Heart left ventricle (tissue), 16 donors: ENCODE results near the gene STK4. TPM values are rescaled to one million over a fixed set of nuclear protein-coding genes. Genes with fewer than 3 reads are reported as not detected.

Source experiments
- ATAC-seq, 4 donors: fragments of 200-7000 bp; cut with Tn5 transposase; one replicate each; pipeline ENCODE4 v1.9.1; 2020 to 2022; ENCODE audit warnings: moderate library complexity in 4 of 4, mild to moderate bottlenecking in 3 of 4, moderate number of reproducible peaks in 1 of 4
- DNase-seq, 5 donors: peaks; one replicate each; pipeline ENCODE4 v3.0.0-alpha.2; 2020
- H3K27ac ChIP-seq, 12 donors: fragments of 200-600 bp; sonication (generic) in 4 of 12; one replicate each; pipeline versions ENCODE4 v1.5.0 to v1.8.0; 2016 to 2022; ENCODE audit warnings: mild to moderate bottlenecking in 2 of 12
- H3K27me3 ChIP-seq, 9 donors: fragments of 200-600 bp; sonication (generic) in 2 of 9; one replicate each; pipeline versions ENCODE4 v1.5.1 to v1.8.0; 2016 to 2022; ENCODE audit warnings: mild to moderate bottlenecking in 3 of 9
- H3K36me3 ChIP-seq, 9 donors: fragments of 200-600 bp; sonication (generic) in 2 of 9; one replicate each; pipeline versions ENCODE4 v1.5.0 to v1.8.0; 2018 to 2022; ENCODE audit warnings: mild to moderate bottlenecking in 2 of 9
- H3K4me1 ChIP-seq, 12 donors: fragments of 200-600 bp; sonication (generic) in 4 of 12; one replicate each; pipeline versions ENCODE4 v1.5.0 to v1.8.0; 2016 to 2022; ENCODE audit warnings: mild to moderate bottlenecking in 3 of 12
- H3K4me3 ChIP-seq, 12 donors: fragments of 200-600 bp; sonication (generic) in 4 of 12; one replicate each; pipeline versions ENCODE4 v1.5.0 to v1.8.0; 2017 to 2022; ENCODE audit warnings: mild to moderate bottlenecking in 9 of 12, moderate library complexity in 4 of 12
- H3K9me3 ChIP-seq, 12 donors: fragments of 200-600 bp; sonication (generic) in 4 of 12; one replicate each; pipeline versions ENCODE4 v1.5.0 to v1.8.0; 2016 to 2022; ENCODE audit warnings: mild to moderate bottlenecking in 1 of 12
- POLR2A ChIP-seq, 2 donors: fragments of 450-650 bp; IDR thresholded peaks; one replicate each; pipeline ENCODE4 v1.6.1; 2017; ENCODE audit warnings: antibody characterized with exemption in 2 of 2, mild to moderate bottlenecking in 2 of 2, moderate library complexity in 2 of 2
- WGBS, 4 donors: extraction: QIAGEN DNeasy Blood & Tissue Kit in 2 of 4; methylation state at CpG; one replicate each; pipeline versions ENCODE4 v1.1.5 to v1.1.7; 2013 to 2018; 5-methylcytosine and 5-hydroxymethylcytosine counted together
- intact Hi-C, 10 donors: fragments of 100-400 bp; cut with DNase I; formaldehyde crosslinking; loops; one replicate each; pipeline versions ENCODE4 v1.11.1 to v1.14.2; 2022
- polyA plus RNA-seq, 2 donors: library from polyadenylated mRNA; stranded (reverse); fragments of 200-250 nt; gene quantifications; one replicate each; pipeline ENCODE4 v1.2.3, GENCODE V29; 2013
- total RNA-seq, 9 donors: library from RNA; depleted of rRNA in 2 of 9; stranded (reverse); fragments of >200 nt in 2 of 9; fragmentation: NEBNext Ultra II Directional in 3 of 9; extraction: Animal tissue kit (Norgen Biotek cat#: 25700) in 3 of 9; gene quantifications; one replicate each; pipeline versions ENCODE4 v1.1.0 to v1.2.4, GENCODE V29; 2016 to 2023
- TF ChIP-seq, protein P1 (sequence below), 12 donors: fragments of 200-600 bp; sonication (generic) in 4 of 12; IDR thresholded peaks; one replicate each; pipeline versions ENCODE4 v1.5.0 to v1.8.0; 2018 to 2022; ENCODE audit warnings: antibody characterized with exemption in 12 of 12, mild to moderate bottlenecking in 5 of 12
- donor health status: ischemic (EF 13 %, LVEDD 7.1; RV severe dilation, severe dysfunction).
- donor health status: healthy with polysubstance abuse.
- donor health status: DM: no; HTN: yes; CAD: no.
- donor health status: DM: no; HTN: no; CAD: no.
- donor health status: ischemic (EF 25% LVEDD 6.9; RV normal size, moderate dysfunction).
- donor health status: ischemic (EF 25% LVEDD 5.7; RV mildly dilated, moderate dysfunction).
- donor health status: healthy.
- donor health status: DM: yes; HTN: yes; CAD: no.
- donor health status: ischemic (EF 35%, LVEDD 5.7; RV mildly dilated, moderate dysfunction).
- donor health status: nonischemic (EF 11% LVEDD 7.7; RV severe dilation, severe dysfunction).
- donor health status: DM: yes; HTN: yes; CAD: no.
- donor health status: PGD.
- donor health status: ischemic (EF 29% LVEDD 5.4; RV normal size, mild dysfunction).
- donor health status: nonischemic (EF 23%, LVEDD 6.1; RV moderate dilation, normal function).

Gene STK4
- total and polyA plus RNA-seq, 11 donors, result 3.2 to 25.3 (median 9.3) TPM

DNA sequence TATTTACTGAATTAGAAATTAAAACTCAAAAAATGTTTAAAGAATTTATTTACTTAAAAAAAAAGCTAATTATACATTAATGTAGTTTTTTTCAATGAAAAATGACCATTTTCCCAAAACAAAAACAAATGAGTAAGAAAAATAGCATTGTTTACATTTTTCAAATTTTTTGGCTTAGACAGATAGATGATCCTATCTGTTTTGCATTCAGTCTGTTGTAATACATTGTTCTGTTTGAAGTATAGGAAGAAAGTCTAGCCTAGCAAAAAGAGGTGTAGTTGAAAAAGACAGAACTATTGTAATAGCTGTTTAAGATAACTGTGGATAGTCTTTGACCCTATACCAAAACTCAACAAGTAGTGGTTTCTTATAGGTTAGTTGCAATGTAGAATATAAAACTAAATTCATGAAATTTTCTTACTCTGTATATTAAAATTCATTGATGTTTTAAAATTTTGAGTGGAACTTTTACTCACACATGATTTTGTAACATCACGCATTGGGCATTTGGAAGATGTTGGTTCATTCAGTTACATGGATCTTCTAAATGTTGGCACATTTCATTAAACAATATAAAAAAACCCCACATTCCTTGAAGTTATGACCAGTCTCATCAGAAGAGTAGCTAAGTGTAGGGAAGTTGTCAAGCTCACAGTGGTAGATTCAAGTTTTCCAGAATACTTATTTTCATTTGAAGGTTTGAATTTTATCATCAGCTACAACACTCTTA is 72.6 kb downstream of the STK4 start:
- Histone ChIP-seq H3K4me1 (peaks cover 0 to 59% (median 12%) of the 10 kb centered on the region in 12 donors), H3K27me3 (no peaks in the 10 kb centered on the region)
- intact Hi-C loops, result no loop called here

DNA sequence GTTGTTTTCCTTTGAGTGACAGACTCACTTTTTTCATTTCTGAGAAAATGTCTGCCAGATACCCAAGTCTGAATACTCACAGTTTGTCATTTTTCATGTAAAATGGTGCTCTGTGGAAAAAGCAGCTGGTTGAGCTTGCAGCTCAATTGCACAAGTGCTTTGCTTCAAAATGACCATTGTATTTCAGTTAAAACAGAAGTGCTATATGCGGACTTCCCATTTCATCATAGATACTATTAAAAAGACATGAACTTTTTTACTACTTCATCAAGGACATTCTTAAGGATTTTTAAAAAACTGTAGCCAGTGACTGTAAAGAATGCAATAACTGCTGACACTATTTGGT is 73.1 kb downstream of the STK4 start:
- DNase-seq (no peak), ATAC-seq (no peak)
- Histone ChIP-seq H3K4me3 (no peak overlapping the region), H3K9me3 (peaks cover 0 to 7% (median 0%) of the 10 kb centered on the region in 12 donors), H3K27ac (peak overlapping the region in 1 of 12 donors; percentile 40), H3K36me3 (peaks cover 0 to 7% (median 0%) of the 10 kb centered on the region in 9 donors), H3K4me1 (peaks cover 0 to 54% (median 12%) of the 10 kb centered on the region in 12 donors), H3K27me3 (no peaks in the 10 kb centered on the region)
- intact Hi-C loops, result no loop called here
- no peak for TF ChIP-seq POLR2A (IDR thresholded peaks at IDR 0.05)
- WGBS, 4 donors, result 84 to 90% (median 85%) methylated on average over 1 of the region's 1 CpG

More for the DNA sequence above, 72.6 kb downstream of the STK4 start:
- Histone ChIP-seq H3K36me3 (peaks cover 0 to 11% (median 0%) of the 10 kb centered on the region in 9 donors), H3K27ac (peak overlapping the region in 1 of 12 donors; percentile 40), H3K9me3 (peaks cover 0 to 7% (median 0%) of the 10 kb centered on the region in 12 donors), H3K4me3 (no peak overlapping the region)
- 93 to 98% (median 95%) methylated on average over 1 of the region's 1 CpG for whole genome bisulfite sequencing, 4 donors
- no peak for ATAC-seq
- no peak for DNase-seq
- TF ChIP-seq POLR2A (IDR thresholded peaks at IDR 0.05), result no peak
- TF ChIP-seq, protein P1, sequence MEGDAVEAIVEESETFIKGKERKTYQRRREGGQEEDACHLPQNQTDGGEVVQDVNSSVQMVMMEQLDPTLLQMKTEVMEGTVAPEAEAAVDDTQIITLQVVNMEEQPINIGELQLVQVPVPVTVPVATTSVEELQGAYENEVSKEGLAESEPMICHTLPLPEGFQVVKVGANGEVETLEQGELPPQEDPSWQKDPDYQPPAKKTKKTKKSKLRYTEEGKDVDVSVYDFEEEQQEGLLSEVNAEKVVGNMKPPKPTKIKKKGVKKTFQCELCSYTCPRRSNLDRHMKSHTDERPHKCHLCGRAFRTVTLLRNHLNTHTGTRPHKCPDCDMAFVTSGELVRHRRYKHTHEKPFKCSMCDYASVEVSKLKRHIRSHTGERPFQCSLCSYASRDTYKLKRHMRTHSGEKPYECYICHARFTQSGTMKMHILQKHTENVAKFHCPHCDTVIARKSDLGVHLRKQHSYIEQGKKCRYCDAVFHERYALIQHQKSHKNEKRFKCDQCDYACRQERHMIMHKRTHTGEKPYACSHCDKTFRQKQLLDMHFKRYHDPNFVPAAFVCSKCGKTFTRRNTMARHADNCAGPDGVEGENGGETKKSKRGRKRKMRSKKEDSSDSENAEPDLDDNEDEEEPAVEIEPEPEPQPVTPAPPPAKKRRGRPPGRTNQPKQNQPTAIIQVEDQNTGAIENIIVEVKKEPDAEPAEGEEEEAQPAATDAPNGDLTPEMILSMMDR (IDR thresholded peaks at IDR 0.05), result no peak

DNA sequence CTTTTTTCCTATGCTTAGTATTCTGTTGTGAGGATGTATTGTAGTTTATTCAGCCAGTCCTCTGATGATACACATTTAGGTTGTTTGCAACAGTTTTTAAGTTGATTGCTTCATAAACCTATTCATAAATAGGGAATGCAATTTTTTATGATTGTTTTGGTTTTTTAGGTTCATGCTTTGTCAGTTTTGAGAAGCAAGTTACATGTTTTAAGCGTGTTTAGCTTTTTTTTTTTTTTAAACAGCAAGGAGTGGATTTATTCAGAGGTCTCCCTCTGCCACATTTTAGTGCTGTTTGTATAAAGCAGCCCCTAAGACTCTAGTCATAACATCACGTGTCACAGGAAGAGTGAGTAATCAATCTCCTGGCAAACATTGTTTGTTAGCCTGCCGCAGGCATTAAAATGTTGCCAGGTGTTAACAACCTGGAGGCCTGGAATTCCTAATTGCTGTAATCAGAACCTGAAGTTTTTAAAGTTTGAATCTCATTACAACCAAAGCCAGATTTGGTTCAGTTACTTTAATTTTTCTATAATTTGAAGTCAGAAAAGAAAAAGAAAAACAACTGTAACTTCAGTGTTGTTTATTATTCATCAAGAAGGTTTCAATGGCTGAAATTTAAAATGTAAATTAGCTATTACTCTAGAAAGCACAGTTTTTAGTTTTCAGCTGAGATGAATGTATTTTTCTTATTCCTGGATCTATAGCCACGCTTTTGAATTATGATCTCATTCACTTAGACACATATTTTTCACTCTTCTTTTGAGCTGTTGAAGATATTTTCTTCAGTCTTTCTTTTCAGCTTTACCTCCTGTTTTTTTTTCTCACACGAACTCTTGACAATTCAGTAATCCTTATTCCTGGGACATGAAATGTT is 75.4 kb downstream of the STK4 start:
- no peak overlapping the region for H3K4me3 ChIP-seq

DNA sequence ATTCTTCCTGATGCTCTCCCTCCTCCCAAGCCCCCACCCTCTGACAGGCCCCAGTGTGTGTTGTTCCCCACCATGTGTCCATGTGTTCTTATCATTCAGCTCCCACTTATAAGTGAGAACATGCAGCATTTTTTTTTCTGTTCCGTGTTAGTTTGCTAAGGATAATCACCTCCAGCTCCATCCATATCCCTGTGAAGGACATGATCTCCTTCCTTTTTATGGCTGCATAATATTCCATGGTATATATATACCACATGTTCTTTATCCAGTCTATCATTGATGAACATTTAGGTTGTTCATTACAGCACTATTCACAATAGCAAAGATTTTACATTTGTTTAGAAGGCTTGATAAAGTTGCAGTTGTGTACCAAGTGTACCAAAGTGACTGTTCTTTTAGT is 76.7 kb downstream of the STK4 start:
- no peak for TF ChIP-seq POLR2A (IDR thresholded peaks at IDR 0.05)
- TF ChIP-seq, protein P1 (IDR thresholded peaks at IDR 0.05), result no peak
- ATAC-seq (no peak), DNase-seq (no peak)
- intact Hi-C loops, result loop anchor here in 6 of 10 donors (5.0 to 10.0 kb wide), 5 partner anchors 54 to 252 kb away; no protein-coding TSS in a partner anchor
- peaks cover 0 to 16% (median 0%) of the 10 kb centered on the region in 9 donors for H3K36me3 ChIP-seq
- no peak overlapping the region for H3K4me3 ChIP-seq
- H3K4me1 ChIP-seq, result peaks cover 0 to 45% (median under 1%) of the 10 kb centered on the region in 12 donors
- H3K9me3 ChIP-seq, result peaks cover 0 to 7% (median 0%) of the 10 kb centered on the region in 12 donors
- H3K27me3 ChIP-seq, result no peaks in the 10 kb centered on the region
- H3K27ac ChIP-seq, result no peak overlapping the region
- WGBS, 4 donors, result 89 to 98% (median 97%) methylated on average over 1 of the region's 1 CpG

More for the DNA sequence above, 75.4 kb downstream of the STK4 start:
- intact Hi-C loops, result loop anchor here in 7 of 10 donors (2.0 to 10.0 kb wide), 6 partner anchors 55 to 253 kb away; no protein-coding TSS in a partner anchor
- no peak for DNase-seq
- no peak for ATAC-seq
- H3K4me1 ChIP-seq, result peaks cover 0 to 58% (median 11%) of the 10 kb centered on the region in 12 donors
- peak overlapping the region in 1 of 12 donors; percentile 9 for H3K27ac ChIP-seq
- WGBS, 4 donors, result 68 to 77% (median 71%) methylated on average over 5 of the region's 5 CpGs
- H3K36me3 ChIP-seq, result peaks cover 0 to 7% (median 0%) of the 10 kb centered on the region in 9 donors
- H3K9me3 ChIP-seq, result peaks cover 0 to 7% (median 0%) of the 10 kb centered on the region in 12 donors
- no peaks in the 10 kb centered on the region for H3K27me3 ChIP-seq
- no peak for TF ChIP-seq POLR2A (IDR thresholded peaks at IDR 0.05)
- TF ChIP-seq, protein P1 (IDR thresholded peaks at IDR 0.05), result no peak
